Pons (tissue), 1 donor: Measurements from ENCODE around the gene ATOH1.

Experiments
- DNase-seq: peaks from one replicate; pipeline ENCODE4 v3.0.0-alpha.2; 2016; ENCODE audit warnings: low spot score

The ATOH1 gene, protein sequence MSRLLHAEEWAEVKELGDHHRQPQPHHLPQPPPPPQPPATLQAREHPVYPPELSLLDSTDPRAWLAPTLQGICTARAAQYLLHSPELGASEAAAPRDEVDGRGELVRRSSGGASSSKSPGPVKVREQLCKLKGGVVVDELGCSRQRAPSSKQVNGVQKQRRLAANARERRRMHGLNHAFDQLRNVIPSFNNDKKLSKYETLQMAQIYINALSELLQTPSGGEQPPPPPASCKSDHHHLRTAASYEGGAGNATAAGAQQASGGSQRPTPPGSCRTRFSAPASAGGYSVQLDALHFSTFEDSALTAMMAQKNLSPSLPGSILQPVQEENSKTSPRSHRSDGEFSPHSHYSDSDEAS

DNA sequence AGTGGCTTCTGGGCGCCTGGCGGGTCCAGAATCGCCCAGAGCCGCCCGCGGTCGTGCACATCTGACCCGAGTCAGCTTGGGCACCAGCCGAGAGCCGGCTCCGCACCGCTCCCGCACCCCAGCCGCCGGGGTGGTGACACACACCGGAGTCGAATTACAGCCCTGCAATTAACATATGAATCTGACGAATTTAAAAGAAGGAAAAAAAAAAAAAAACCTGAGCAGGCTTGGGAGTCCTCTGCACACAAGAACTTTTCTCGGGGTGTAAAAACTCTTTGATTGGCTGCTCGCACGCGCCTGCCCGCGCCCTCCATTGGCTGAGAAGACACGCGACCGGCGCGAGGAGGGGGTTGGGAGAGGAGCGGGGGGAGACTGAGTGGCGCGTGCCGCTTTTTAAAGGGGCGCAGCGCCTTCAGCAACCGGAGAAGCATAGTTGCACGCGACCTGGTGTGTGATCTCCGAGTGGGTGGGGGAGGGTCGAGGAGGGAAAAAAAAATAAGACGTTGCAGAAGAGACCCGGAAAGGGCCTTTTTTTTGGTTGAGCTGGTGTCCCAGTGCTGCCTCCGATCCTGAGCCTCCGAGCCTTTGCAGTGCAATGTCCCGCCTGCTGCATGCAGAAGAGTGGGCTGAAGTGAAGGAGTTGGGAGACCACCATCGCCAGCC lies at the start of gene ATOH1:
Gene ATOH1, plus strand, starts transcription at position 422 of the 663 bp plus-strand sequence. Its CDS starts 174 bp downstream, at position 596.
- no peak for DNase-seq

DNA sequence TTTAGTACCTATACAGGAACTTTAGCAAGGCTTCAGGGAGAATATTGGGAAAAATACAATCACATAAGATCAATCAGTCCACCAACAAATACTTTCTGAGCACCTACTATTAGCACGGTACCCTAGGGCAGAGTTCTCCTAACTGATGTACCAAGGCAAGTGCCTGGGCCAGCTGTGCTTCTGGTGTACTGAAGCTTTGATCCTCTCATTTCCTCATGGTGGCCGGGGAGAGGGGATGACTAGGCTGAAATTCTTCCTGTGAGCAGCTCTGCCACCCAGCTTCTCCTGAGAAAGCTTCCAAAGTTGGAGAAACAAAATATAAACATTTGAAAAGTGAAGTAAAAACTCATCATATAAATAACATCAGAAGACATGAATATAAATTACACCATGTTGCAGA lies 49.3 kb upstream of the ATOH1 start:
- no peak for DNase-seq

DNA sequence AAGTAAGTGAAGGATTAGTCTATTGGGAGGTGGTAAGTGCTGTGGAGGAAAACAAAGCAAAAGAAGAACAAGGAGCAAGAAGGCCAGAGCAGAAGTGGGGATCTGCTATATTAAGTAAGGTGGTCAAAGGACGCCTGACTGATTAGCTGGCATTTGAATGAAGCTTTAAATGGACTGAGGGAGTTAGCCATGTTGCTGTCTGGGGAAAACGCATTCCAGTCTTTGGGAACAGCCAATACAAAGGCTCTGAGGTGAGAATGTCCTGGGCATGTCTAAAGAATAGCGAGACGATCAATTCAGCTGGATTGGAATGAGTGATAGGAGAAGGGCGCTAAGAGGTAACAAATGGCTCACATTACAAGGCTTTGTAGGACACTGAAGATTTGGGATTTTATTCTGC lies 48.5 kb upstream of the ATOH1 start:
- DNase-seq = no peak

DNA sequence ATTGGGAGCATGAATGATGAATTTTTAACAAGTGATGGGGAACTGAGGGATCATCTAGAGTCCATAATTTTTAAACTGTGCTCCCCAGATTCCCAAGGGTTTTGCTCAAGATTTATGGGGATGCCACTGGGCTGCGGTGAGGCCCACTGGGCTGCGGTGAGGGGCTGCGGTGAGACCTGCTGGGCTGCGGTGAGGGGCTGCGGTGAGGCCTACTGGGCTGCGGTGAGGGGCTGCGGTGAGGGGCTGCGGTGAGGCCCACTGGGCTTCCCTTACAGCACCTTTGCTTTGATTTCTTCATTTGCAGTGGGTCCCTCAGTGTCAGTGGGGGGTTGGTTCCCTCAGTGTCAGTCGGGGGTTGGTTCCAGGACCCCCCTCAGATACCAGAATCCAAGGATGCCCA lies 47.4 kb upstream of the ATOH1 start:
- DNase-seq = no peak

DNA sequence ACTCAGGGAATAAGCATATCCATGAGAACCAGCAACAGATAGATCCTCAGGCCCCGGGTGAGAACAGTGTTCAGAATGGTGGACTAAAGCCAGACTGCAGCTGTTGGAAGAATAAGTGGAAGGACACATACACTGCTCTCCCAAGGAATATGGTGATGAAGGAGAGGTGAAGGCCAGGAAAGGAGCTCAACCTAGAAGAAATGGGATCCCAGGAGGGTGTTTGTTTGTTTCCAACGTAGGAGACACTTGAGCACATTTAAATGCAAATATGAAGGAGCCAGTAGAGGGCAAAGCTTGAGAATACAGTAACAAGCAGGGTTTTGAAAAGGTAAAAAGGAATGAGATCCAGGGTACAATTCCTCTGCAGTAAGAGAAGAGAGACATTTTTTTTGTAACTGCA lies 42.4 kb upstream of the ATOH1 start:
- DNase-seq = no peak

DNA sequence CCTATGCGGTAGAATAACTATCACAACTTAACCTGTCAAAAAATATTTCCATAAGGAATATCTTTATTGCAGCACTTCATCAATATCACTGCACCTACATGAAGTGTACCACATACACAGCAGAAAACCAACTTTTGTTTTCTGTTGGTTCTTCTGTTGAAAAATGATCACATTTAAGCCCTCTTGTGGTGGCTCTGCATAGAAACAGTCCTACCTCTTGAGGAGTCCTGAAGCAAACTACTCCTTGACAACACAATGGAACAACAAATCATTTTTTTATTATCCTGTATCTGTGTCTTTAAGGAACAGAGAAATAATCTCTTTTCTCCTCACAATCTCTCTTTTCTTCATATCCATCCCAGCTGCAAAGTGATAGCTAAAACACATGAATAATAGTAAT lies 39.8 kb upstream of the ATOH1 start:
- DNase-seq = peak; percentile 18

DNA sequence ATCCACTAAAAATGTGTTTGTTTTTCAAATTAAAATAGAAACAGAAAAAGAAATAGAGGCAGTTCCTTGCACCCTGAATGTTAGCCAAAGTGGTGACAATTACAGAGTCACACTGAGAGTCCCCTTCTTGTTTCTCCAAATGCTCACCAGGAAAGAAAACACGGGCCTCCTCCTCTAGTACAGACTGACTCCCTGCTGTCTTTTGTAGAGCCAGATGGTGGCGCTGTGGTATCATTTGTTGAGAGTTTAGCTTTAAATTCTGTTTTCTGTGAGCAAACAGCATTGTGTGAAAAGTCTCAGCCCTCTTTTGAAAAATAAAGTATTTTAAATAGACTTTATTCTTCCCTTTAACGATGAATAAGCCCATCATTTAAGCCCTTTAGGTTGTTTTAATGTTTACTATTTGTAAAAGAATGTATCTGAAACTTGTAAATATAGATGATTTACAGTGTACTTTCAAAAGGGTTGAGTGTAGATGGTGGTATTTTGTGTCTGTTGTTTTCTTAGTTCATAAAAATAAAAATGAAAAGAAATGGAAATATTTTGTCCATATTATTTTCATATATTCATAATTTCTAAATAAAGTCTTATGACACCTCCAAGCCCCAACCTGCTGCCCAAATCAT lies 36.9 kb upstream of the ATOH1 start:
- DNase-seq = peak; percentile 78

DNA sequence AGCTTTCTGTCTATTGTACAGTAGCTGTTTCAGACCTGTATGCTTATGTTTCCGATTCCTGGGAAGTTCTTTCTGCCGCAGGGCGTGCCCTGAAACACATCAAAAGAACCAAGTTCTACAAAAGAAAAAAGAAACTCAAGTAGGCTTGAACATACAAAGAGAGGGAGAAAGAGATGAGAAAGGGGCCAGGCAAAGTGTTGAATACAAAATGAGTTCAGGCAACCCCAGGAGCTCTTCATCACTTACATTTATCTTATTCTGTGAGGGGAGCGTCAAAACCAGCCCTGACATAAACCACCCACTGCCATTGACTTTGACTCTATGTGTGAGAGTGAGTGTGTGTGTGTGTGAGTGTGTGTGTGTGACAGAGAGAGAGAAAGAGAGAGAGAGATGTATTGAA lies 26.5 kb upstream of the ATOH1 start:
- no peak for DNase-seq

DNA sequence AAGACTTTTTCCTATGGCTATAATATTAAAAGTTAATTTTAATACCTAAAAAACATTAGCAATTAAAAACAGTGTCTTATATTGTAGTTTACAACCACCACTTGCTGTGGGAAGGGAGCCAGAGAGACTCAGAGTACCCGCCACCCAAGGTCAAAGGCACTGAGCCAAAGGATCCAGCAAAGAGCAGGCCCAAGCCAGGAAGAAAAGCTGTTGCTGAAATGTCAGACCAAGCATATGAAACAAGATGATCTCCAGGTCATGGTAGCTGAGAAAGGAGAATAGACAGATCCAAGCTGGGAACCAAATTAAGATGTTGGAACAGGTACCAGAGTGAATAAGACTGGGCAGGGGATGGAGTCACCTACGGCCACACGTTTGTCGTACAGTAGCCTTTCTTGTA lies 18.8 kb upstream of the ATOH1 start:
- no peak for DNase-seq

DNA sequence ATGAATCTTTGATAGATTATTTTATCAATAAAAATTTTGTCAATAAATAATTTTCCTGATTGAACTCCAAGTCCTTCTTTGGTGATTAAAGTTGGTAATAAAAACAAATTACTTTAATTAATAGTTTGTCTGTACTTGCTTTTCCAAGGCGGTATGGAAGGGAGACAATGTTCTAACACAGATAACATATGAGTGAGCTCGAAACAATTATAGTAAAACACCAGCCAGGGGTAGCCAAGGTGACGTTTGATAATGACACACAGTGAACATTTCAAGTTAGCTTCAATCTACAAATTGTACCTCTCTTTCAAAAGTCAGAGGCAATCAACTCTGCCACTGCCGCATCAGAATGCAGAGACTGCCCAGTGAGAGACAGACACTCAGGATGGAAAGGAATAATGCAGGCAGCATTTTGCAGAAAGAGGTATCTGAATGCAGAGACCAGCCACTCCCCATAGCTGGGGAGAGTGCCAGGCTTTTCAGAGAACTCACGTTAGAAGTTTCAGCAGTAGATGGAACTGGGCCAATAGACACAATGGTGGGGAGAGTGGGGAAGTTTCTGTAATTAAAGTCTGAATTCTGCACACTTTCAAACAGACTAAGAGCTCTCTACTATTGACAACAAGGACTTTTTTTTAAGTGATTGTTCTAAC lies 18.1 kb upstream of the ATOH1 start:
- DNase-seq = no peak

DNA sequence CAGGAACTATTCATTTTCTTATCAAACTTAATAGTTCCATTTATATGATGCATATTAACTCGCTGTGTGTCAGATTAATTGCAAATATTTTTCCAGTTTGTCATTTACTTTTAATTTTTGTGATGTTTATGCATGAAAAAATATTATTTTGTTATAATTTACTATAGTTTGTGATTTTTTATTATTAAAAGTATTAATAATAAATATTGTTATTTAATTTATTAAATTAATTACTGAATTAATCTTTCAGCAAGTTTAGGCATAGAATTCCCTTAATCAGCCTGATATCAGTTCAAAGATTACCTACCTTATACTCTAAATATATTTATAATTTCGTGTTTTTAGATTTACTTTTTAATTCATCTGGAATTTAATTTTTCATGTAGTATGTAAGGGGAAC lies 15.5 kb upstream of the ATOH1 start:
- no peak for DNase-seq

DNA sequence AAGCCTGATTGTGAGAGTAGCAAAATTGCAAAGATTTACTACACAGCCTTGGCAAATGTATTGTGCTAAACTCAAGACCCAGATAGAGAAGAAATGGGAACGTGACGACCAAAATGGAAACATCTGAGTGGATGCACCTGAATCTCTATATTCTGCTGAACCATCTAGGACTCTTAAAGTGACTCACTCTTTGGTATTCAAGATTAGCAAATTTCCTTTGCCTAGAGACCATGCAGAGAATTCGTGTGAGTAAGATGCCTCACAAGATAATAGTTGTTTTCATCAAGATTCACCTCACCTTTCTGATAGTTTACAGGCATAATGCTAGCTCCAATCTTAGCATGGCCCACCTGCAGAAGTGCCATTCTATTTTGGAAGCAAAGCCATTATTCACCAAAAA lies 14.4 kb upstream of the ATOH1 start:
- no peak for DNase-seq

DNA sequence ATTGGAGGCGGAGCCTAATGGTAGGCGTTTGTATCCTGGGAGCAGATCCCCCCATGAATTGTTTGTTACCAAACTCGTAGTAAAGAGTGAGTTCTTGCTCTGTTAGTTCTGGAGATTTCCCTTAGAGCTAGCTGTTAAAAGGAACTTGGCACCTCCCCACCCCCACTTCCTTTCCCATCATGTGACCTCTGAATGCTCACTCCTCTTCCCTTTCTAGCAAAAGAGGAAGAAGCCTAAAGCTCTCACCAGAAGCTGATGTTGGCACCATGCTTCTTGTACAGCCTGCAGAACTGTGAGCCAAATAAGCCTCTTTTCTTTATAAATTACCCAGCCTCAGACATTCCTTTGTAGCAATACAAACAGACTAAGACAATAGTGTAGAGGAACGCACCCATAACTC lies 13.8 kb upstream of the ATOH1 start:
- peak; percentile 90 for DNase-seq

DNA sequence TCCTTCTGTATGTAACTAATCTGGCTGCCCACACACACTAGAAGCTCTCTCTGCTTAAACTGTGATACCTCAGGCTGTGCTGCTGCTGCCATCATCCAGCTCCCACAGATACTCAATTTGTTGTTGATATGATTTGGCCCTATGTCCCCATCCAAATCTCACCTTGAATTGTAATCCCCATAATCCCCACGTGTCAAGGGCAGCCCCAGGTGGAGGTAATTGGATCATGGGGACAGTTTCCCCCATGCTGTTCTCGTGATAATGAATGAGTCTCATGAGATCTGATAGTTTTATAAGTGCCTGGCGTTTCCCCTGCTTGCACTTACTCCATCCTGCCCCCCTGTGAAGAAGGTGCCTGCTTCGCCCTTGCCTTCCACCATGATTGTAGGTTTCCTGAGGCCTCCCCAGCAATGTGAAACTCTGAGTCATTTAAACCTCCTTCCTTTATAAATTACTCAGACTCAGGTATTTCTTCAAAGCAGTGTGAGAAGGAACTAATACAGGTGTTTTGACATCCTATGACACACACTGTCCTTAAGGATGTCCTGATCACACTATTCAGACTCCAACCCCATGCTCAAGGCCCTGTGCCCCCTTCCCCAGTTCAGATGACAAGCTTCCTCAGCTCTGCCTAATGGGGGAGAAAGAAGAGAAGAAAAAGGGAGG lies 2.9 kb upstream of the ATOH1 start:
- DNase-seq = no peak

DNA sequence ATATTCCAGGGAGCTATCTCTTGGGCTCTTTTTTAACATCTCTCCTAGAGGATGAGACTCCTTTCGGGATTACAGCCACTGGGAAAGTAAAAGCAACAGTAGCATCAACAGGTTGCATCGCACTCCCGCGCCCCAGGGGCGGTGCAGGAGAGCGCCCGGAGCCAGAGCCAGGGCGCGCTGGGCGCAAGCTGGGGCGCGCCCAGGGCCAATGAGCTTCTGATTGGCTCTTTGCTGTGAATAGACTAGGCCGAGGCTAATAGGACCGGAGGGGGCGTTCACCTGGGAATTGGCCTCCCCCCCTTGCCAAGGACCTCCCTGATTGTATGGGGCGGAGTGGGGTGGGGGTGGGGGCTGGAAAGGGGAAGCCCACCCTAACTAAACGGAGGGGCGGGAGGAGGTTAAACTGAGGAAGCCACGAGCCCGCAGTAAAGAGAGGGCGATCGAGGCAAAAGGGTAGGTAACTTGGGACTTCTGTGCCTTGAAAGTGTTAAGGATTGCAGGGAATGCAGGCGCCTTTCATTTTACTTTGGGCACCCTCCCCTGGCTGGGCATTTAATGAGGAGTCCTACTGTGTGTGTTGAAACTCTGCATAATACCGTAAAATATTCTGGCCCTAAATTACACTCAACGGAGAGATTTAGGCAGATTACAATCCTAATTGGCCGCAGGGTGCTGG lies 1.1 kb upstream of the ATOH1 start:
- DNase-seq = no peak

DNA sequence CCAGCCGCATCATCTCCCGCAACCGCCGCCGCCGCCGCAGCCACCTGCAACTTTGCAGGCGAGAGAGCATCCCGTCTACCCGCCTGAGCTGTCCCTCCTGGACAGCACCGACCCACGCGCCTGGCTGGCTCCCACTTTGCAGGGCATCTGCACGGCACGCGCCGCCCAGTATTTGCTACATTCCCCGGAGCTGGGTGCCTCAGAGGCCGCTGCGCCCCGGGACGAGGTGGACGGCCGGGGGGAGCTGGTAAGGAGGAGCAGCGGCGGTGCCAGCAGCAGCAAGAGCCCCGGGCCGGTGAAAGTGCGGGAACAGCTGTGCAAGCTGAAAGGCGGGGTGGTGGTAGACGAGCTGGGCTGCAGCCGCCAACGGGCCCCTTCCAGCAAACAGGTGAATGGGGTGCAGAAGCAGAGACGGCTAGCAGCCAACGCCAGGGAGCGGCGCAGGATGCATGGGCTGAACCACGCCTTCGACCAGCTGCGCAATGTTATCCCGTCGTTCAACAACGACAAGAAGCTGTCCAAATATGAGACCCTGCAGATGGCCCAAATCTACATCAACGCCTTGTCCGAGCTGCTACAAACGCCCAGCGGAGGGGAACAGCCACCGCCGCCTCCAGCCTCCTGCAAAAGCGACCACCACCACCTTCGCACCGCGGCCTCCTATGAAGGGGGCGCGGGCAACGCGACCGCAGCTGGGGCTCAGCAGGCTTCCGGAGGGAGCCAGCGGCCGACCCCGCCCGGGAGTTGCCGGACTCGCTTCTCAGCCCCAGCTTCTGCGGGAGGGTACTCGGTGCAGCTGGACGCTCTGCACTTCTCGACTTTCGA lies 654 bp downstream of the ATOH1 start:
- DNase-seq = no peak

DNA sequence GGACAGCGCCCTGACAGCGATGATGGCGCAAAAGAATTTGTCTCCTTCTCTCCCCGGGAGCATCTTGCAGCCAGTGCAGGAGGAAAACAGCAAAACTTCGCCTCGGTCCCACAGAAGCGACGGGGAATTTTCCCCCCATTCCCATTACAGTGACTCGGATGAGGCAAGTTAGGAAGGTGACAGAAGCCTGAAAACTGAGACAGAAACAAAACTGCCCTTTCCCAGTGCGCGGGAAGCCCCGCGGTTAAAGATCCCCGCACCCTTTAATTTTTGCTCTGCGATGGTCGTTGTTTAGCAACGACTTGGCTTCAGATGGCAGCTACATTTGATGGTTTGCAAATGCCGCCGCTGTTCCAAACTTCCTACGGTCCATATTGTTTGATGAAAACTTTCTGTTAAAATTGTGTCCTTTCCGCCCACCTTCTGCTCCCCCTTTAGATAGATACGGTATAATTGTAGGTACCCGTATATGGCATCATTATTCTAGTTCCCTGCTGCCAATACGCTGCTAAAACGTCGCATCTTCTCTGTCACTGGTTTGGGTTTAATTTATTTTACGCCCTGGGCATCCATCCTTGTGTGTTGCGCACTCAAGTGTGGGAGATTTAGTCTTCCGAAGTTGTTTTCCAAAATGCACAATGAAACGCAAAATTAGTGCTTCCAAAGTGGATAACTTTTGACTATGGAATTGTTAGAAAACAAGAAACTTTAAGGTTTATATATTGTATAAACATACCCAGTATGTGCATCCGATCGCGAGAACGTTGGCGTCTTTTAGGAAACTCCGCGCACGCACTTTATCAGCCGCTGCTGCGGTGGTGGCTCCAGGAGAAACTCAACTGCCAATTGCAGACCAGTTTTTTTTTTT lies 1.5 kb downstream of the ATOH1 start:
- no peak for DNase-seq

DNA sequence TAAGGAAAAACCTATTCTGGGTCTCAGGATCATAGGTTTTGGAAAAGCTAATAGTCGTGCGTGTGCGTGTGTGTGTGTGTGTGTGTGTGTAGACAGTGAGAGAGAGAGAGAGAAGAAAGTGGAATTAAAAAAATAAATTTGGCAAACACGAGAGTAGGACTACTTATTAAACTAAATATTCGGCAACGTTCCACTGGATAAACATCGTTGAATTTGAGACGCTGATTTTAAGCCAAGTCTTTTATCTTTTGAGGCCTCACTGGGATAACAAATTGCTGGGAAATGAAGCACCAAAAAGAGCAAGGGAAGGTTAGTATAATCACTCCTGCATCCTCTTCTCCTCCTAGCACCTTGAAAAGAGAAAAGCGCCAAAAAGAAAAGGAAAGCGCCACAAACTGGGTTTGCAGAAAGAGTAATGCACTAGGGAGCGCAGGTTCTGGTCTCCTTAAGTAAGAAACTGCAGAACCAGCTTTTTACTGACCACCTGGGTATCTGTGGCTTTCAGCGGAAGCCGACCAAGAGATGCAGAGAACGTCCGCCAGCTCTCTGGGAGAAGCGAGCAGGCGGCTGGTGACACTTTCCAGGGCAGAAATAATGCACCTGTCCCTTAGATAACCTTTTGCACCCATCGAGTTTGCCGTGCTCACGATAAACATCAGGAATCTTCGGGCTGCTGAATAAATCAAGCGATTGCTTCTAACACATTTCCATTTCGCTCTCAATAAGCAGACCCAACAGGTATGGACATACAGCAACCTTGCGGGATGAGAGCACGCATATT lies 3.4 kb downstream of the ATOH1 start:
- DNase-seq = no peak
